Activated CD8-positive, alpha-beta T cell treated with anti-CD3 and anti-CD28 coated beads for 36 hours (primary cell): ENCODE results near the gene SYNGR2. TPM values are rescaled to one million over a fixed set of nuclear protein-coding genes. Genes with fewer than 3 reads are reported as not detected.

Source experiments
- ATAC-seq: fragments of 200-7000 bp; cut with Tn5 transposase; one replicate; pipeline ENCODE4 v1.10.0; 2021; ENCODE audit warnings: mild to moderate bottlenecking, moderate library complexity
- CTCF ChIA-PET: fragments of 350-600 bp; sonication (Branson Sonifier 250); formaldehyde crosslinking; loops from one replicate; lab custom pipeline; 2021; ENCODE audit warnings: antibody characterized with exemption; lab: Charles Lee
- POLR2A ChIA-PET: fragments of 350-600 bp; sonication (Branson Sonifier 250); formaldehyde crosslinking; loops from one replicate; lab custom pipeline; 2021; ENCODE audit warnings: antibody characterized with exemption; lab: Charles Lee
- DNase-seq: peaks from one replicate; pipeline ENCODE4 v3.0.0-alpha.2; 2020
- H3K27ac Mint-ChIP-seq: one replicate; pipeline ENCODE4 v1.8.0; 2021; ENCODE audit warnings: mild to moderate bottlenecking, mixed read lengths
- H3K27me3 Mint-ChIP-seq: one replicate; pipeline ENCODE4 v1.8.0; 2021; ENCODE audit warnings: mixed read lengths
- H3K36me3 Mint-ChIP-seq: one replicate; pipeline ENCODE4 v1.8.0; 2021; ENCODE audit warnings: low read depth, mixed read lengths
- H3K4me1 Mint-ChIP-seq: one replicate; pipeline ENCODE4 v1.8.0; 2021; ENCODE audit warnings: low read depth, mixed read lengths
- H3K4me3 Mint-ChIP-seq: one replicate; pipeline ENCODE4 v1.8.0; 2021; ENCODE audit warnings: mild to moderate bottlenecking, moderate library complexity, mixed read lengths
- H3K9me3 Mint-ChIP-seq: one replicate; pipeline ENCODE4 v1.8.0; 2021; ENCODE audit warnings: mixed read lengths
- intact Hi-C: fragments of 100-400 bp; cut with micrococcal nuclease; formaldehyde crosslinking; loops from one replicate; pipeline ENCODE4 v1.10.0; 2022
- total RNA-seq, 2 experiments: library from RNA; stranded (reverse); gene quantifications; one replicate each; pipeline ENCODE4 v1.2.3, GENCODE V29; 2021
- TF ChIP-seq, protein P1 (sequence below): fragments of 200-600 bp; IDR thresholded peaks from one replicate; pipeline ENCODE4 v1.8.0; 2022; ENCODE audit warnings: antibody characterized with exemption, mild to moderate bottlenecking

SYNGR2 gene
- total RNA-seq, 2 experiments from 2014 or later: 92.6 to 95.1 TPM

DNA sequence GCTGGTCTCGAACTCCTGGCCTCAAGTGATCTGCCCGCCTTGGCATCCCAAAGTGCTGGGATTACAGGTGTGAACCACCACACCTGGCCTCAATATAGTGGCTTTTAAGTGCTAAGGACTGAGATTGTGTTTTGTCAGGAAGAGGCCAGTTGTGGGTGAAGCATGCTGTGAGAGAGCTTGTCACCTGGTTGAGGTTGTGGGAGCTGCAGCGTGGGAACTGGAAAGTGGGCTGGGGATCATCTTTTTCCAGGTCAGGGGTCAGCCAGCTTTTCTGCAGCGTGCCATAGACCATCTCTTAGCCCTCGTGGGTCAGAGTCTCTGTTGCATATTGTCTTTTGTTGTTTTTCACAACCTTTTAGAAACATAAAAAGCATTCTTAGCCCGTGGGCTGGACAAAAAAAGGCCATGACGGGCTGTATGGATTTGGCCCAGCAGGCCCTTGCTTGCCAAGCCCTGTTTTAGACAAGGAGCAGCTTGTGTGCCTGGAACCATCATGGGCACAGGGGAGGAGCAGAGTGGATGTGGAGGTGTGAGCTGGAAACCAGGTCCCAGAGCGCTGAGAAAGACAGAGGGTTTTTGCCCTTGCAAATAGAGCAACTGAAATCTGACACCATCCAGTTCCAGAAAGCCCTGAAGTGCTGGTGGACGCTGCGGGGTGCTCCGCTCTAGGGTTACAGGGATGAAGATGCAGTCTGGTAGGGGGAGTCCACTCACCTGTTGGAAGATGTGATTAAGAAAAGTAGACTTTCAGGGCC lies 51.2 kb downstream of the SYNGR2 start:
- Mint-ChIP-seq H3K4me3 (no peak overlapping the region), H3K4me1 (peaks cover 4% of the 10 kb centered on the region), H3K9me3 (no peaks in the 10 kb centered on the region), H3K27me3 (no peaks in the 10 kb centered on the region), H3K27ac (no peak overlapping the region), H3K36me3 (peaks cover 54% of the 10 kb centered on the region)
- ChIA-PET POLR2A (interaction anchor here (0.9 kb wide), 1 partner anchor 24 kb away, joined by 5 read pairs; no protein-coding TSS in a partner anchor), CTCF (no interaction called here)
- TF ChIP-seq, protein P1, sequence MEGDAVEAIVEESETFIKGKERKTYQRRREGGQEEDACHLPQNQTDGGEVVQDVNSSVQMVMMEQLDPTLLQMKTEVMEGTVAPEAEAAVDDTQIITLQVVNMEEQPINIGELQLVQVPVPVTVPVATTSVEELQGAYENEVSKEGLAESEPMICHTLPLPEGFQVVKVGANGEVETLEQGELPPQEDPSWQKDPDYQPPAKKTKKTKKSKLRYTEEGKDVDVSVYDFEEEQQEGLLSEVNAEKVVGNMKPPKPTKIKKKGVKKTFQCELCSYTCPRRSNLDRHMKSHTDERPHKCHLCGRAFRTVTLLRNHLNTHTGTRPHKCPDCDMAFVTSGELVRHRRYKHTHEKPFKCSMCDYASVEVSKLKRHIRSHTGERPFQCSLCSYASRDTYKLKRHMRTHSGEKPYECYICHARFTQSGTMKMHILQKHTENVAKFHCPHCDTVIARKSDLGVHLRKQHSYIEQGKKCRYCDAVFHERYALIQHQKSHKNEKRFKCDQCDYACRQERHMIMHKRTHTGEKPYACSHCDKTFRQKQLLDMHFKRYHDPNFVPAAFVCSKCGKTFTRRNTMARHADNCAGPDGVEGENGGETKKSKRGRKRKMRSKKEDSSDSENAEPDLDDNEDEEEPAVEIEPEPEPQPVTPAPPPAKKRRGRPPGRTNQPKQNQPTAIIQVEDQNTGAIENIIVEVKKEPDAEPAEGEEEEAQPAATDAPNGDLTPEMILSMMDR: no peak
- intact Hi-C loops: no loop called here
- DNase-seq (no peak), ATAC-seq (no peak)

Other genes starting within 250 kb of the SYNGR2 start
- 10 to 100 TPM; 26.4 to 26.6 TPM for gene TNRC6C, start 209.9 kb upstream of the SYNGR2 start, total RNA-seq
- gene TMC6, start 39.8 kb upstream of the SYNGR2 start, total RNA-seq: 100 to 1,000 TPM; 209 to 213 TPM
- 100 to 1,000 TPM; 182 to 197 TPM for gene TMC8, start 37.8 kb upstream of the SYNGR2 start, total RNA-seq
- gene C17orf99, start 22.2 kb upstream of the SYNGR2 start, total RNA-seq: under 1 TPM in 1 of 2 experiments, not detected in 1; 0.51 TPM
- gene TK1, start 18.5 kb downstream of the SYNGR2 start, total RNA-seq: 100 to 1,000 TPM; 175 to 179 TPM
- 10 to 100 TPM; 20.8 to 27.9 TPM for gene AFMID, start 18.8 kb downstream of the SYNGR2 start, total RNA-seq
- 10 to 100 TPM; 90.6 to 93.7 TPM for gene BIRC5, start 45.7 kb downstream of the SYNGR2 start, total RNA-seq
- gene TMEM235, start 63.0 kb downstream of the SYNGR2 start, total RNA-seq: not detected
- 10 to 100 TPM; 48.6 to 49.1 TPM for gene SOCS3, start 191.5 kb downstream of the SYNGR2 start, total RNA-seq
- gene PGS1, start 210.1 kb downstream of the SYNGR2 start, total RNA-seq: 10 to 100 TPM; 42.1 to 43.3 TPM